Activated T-cell treated with anti-CD3 and anti-CD28 coated beads for 48 hours (primary cell): Measurements from ENCODE around the gene TTLL3.

ENCODE experiments used
- DNase-seq: peaks from one replicate; pipeline ENCODE4 v3.0.0-alpha.2; 2020; ENCODE audit warnings: low read depth

The TTLL3 gene

DNA sequence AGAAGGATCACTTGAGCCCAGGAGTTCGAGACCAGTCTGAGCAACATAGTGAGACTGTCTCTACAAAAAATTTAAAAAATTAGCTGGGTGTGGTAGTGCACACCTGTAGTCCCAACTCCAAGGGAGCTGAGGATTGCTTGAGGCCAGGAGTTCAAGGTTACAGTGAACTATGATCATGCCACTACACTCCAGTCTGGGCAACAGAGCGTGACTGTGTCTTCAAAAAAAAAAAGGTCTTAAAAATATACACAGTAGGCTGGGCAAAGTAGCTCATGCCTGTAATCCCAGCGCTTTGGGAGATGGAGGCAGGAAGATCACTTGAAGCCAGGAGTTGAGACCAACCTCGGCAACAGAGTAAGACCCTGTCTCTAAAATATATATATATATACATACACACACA lies 29.2 kb upstream of the TTLL3 start:
- DNase-seq: no peak

DNA sequence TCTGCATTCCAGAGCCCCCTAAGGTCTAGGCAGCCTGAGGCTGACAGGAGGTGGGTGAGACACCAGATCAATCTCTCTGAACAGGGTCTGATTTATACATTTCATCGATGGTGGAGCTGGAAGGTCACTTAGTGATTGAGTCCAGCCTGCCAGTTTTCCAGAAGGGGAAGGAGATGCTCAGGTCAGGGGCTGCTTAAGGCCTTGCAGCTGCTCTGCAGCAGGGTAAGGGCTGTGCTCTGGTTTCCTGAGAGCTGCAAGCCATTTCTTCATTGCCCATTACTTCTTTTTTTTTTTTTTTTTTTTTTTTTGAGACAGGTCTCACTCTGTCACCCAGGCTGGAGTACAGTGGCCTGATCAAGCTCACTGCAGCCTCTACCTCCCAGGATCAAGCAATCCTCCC lies 28.5 kb upstream of the TTLL3 start:
- DNase-seq: no peak

DNA sequence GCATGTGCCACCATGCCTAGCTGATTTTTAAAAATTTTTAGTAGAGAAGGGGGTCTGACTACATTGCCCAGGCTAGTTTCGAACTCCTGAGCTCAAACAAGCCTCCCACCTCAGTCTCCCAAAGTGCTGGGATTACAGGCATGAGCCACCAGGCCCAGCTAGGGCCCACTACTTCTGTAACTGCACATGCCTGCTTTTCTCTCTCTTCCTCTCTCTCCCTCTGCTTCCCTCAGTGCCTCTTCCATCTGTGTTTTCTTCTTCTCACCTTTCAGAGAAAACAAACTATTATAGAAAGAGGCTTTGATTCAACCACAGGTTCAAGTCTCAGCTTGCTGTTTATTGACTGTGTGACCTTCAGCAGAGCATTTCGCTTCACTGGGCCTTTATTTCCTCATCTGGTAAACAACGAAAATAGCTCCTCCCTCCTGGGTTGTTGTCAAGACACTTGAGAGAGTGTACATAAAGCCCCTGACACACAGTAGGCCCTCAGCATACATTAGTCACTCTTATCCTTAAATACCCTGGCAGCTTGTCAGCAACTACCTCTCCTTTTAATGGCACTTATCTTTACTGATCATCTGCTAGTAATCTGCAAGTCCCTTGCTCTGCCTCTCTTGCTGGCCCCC lies 28.0 kb upstream of the TTLL3 start:
- DNase-seq: no peak

DNA sequence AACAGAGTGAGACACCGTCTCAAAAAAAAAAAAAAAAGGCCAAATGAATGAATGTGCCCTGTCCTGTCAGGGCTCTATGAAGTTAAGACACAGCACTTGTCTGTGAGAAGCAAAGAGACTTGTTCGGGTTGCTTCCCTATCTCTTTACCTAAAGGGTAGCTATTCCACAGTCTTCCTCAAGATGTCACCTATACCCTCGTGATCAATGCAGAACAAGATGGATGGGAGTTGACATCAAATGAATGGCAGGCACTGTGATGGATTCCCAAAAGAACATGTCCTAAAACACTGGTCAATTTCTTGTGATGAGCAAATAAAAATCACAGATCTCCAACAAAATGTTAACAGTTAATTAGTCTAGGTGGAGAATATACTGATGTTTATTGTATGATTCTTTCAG lies 27.3 kb upstream of the TTLL3 start:
- DNase-seq: no peak

DNA sequence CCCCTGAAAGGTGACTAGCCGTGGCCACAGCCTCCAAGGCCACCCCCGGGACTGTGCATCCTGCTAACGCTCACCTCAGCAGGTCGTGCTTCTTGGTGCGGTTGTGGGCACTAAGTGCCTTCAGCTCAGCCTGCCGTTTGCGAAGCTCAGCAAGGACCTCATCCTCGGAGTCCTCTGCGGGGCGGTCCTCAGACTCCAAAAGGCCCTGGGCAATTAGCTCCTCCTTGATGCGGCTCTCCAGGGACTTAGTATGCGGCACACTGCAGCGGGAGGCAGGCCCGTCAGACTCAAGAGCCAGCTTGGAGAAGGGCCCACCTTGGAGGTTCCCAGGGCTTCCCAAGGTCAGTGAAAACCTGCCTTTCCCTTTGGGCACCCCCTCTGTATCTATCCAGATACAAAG lies 26.1 kb upstream of the TTLL3 start:
- DNase-seq: no peak

DNA sequence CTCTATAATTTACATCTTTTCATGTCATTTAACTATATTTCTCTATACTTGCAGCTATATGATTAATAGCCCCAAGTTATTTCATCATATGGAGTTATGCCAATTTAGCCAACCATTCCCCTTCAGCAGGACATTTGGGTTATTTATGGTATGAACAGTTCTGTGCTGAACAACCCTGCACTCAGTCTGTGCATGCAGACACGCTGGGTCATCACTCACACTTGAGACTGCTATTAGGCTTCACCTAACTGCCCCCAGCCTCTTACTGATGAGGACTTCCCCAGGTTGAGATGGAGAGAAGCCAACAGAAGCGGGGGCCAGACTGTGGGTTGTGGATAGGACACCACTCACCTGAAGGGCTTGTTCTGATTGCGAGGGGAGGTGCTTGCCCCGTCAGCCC lies 25.1 kb upstream of the TTLL3 start:
- no peak for DNase-seq

DNA sequence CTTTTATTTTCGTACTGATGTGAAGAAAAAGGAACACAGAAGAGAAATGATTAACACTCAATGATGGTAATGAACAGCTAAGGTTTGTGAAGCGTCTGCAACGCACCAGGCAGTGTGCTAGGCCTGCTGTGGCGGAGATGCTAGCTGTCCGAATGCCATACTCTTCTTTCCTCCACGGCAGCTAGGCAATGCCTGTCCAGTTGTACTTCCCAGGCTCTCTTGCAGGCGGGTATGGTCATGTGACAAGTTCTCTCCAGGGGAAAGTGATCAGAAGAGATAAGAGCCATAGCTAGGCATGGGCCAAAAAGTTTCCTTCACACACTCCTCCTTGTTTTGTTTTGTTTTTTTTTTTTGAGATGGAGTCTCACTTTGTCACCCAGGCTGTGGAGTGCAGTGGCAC lies 24.5 kb upstream of the TTLL3 start:
- no peak for DNase-seq

DNA sequence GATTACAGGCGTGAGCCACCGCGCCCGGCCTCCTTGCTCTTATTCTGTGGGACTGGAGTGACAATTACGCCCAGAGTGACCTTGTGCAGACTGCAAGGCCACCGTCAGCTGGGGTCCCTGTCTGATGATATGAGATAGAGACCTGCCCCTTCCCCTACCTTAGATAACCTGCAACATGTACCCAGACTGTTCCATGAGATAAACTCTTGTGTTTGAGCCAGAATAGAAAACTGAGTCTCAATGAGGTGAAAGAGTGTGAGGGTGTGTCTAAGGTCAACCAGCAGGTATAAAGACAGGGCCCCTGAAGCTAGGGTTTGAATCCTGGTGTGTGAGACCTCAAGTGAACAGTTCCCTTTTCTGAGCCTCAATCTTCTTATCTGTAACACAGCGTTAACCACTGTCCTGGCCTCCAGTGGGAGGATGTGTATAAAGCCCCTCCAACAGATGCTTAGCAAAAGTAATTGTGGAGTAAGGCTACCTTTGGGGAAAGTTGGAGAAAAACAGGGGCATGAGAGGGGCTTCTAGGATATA lies 23.8 kb upstream of the TTLL3 start:
- no peak for DNase-seq

DNA sequence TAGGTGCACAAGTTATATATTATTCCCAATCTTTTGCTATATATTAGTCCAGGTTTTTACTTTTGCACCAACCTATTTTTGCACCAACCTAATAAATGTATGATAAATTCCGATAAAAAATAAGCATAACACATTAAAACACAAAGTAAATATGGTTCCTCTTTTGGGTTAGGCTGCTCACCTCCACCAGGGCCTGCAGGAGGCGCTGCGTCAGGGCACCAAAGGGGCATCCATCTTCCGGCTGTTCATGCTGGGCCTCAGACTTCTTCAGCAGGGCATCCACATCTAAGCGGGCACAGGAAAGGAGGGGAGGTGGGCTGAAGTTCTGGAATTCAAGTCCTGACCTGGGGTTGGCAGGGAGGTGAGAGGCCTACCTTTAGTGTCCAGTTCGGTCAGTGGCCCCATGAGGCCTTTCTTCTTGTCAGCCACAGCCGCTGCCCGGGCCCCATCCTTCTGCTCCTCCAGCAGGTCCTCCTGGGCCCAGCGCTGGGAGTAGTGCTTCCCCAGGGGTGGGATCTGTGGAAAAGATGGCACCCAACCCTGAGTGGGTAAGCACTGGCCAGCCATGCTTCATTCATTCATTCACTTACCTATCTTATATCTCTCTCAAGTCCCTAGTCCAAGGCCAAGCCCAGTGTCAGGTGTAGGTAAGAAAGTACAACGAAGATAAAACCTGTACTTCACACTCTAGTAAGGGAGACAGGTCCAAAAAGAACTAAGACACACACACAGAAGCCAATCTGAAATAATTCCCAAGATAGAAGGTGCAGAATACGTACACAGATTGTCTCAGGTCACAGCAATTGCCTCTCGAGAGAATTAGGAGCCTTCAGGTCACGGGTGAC lies 23.0 kb upstream of the TTLL3 start:
- no peak for DNase-seq

DNA sequence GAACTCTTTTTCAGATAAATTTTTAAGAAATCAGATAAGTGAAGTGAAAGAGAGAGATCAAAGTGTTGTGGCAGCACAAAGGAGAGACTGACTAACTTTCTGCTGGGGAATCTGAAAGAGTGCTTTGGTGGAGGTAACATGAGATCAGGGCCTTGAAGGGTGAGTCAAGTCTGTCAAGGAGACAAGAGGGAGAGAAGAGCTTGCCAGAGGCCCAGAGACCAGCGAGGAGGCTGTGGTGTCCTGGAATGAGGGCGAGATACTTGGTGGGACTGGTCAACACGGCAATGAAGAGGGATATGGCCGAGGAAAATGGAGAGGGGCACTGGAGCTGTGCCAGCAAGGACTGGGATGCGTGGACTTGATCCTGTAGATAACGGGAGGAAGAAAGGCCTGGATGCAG lies 22.3 kb upstream of the TTLL3 start:
- DNase-seq: peak; percentile 33

DNA sequence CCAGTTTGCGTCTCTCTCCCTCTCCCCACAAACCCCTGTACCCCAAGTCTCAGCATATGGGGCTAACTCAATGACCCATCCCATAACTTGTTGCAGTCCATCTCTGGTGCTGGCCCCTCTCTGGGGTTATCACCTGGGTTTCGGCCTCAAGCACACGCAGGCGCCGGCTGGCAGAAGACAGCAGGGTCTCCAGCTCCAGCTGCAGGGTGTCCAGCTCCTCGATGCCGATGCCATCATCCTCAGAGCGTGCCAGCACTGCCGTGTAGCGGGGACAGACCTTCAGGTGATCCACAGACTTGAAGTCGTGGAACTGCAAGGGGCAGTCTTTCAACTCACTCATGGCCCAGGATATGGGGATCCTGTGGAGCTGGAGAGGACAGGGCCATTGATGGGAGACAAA lies 18.9 kb upstream of the TTLL3 start:
- no peak for DNase-seq

DNA sequence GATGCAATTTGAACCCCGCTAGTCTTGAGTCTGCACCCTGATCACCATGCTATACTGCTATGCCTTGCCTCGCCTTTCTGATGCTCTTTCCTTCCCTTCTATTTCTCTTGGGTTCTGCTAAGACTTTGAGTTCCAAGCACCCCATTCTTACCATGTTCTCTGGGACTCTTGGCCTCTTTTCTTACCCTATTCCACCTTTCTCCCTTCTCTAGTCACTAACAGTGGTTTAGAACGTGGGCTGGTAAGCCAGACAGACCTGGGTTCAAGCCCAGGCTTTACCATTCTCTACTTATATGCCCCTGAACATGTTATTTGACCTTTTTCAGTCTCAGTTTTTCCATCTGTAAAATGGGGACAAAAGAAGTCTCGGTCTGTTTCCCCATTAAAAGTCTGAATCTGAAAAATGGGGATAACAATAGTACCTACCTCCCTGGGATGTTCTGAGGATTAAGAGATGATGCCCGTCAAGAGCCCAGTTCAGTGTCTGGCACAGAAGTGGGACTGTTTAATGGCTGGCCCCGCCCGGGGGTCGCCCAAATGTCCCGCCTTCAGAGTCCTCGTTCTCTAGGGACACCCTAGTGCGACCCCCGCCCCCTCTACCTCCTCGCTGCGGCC lies 18.2 kb upstream of the TTLL3 start:
- no peak for DNase-seq

DNA sequence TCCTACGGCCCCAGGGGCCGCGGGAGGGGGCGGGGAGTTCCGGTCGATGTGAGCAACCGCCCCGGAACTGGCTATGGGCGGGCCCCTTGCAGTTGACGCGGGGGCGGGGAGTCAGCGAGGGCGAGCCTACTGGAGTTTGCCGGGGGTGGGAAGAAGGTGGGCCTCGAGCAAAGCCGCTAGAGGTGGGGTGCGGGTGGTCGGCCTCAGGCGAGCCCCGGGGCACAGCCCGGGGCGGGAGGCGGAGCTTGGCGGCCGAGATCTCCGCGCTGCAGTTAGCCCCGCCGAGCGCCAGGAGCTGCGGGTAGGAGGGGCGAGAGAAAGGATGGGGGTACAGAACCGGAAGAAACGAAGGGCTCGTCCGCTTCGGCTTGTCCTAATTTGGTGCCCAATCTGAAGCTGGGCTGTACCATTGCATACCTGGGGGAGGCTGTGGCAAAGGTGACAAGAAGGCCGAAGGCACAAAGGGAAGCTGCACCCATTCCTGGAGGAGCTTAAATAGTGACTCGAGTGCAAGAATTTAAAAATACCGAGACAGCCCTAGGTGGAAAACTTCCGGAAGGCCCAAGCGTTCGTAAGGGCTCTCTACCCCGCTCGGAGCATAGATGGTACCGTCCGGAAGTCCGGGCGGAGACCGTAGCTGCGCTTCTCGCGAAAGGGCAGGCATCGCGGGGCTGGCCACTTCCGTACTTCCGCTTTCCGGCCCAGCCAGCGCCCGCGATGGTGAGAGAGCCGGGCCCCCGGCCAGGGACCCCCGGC lies 17.5 kb upstream of the TTLL3 start, which contains the start of the genes ARPC4 and TADA3:
TSS of gene ARPC4 (plus strand) at position 678 of the 756 bp plus-strand sequence. CDS start at position 718, 40 bp downstream.
TSS of gene TADA3 (minus strand) at position 69 of the 756 bp plus-strand sequence. CDS start 1,007 bp downstream, outside the sequence.
- peak; percentile 87 for DNase-seq

DNA sequence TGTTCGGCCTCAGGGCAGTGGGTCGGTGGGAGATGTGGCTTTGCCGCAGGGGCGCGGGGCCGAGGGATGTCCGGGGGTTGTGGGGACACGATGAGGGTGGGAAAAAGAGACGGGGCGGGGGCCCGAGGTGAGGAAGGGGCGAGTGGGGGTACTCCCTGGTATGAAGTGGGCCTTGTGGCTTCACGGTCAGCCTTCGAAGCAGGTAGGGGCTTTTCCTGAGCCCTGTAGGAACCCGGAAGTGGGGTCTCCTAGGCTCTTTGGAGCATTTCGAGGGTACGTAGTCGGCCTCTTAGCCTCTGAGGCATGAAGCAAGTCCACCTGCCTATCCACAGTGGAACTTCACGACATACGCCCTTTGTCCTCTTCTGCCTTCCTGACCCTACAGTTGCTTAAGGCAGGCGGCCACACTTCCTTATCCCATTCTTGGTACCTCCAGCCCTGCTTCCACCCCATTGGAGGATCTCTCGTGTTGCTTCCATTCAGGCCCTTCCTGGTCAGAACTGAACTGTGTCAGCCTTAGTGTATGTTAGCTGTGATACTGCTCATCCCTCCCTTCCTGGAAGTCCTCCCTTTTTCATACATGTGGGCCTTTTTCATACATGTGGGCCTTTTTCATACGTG lies 16.8 kb upstream of the TTLL3 start:
- no peak for DNase-seq

DNA sequence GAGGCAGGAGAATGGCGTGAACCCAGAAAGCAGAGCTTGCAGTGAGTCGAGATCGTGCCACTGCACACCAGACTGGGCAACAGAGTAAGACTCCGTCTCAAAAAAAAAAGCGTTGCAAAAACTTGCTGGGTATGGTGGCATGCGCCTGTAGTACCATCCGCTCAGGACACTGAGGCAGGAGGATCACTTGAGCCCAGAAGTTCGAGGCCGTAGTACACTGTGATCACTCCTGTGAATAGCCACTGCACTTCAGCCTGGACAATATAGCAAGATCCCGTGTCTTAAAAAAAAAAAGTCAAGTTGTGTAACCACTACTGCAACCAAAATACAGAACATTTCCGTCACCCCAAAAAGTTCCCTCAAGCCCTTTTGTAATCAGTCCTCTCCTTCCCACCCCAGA lies 15.7 kb upstream of the TTLL3 start:
- DNase-seq: no peak

DNA sequence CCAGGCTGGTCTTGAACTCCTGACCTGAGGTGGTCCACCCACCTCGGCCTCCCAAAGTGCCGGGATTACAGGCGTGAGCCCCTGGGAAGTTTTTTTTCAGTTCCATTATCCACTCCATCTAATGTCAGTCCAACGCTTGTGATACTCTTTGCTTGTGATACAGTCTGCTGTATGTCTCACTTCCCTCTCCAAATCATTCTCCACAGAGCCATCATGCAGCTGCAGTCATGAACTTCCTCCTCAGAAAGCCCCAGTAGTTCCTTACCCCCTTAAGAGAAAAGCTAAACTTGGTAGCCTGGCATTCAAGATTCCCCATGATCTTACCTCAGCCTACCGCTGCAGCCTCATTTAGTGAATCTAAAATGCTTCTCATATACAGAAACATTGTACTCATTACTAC lies 14.9 kb upstream of the TTLL3 start:
- no peak for DNase-seq

DNA sequence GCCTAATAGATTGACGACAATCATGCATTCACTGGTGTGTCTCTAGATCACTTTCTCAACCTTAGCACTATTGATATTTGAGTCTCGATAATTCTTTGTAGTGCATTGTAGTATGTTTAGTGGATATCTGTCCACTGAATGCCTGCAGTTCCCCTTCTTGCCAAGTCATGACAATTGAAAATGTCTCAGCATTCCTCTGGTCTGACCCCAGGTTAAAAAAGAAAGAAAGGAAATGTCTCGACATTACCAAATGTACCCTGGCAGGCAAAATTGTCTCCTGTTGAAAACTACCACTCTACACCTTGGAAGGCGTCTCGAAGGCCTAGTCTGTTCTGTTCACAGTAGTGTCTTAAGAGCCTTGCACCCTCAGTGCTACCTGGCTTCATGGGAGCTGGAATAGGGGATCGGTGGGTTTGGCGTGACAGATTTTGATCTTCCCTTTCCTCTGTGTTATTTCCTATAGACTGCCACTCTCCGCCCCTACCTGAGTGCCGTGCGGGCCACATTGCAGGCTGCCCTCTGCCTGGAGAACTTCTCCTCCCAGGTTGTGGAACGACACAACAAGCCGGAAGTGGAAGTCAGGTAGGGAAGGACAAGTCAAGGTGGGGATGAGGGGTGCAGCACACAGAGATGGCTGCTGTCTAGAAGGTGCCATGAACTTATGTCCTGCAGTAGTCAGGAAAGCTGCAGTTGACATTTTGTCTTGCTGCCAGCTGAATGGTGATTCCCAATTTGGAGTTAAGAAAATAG lies 12.7 kb upstream of the TTLL3 start:
- no peak for DNase-seq

DNA sequence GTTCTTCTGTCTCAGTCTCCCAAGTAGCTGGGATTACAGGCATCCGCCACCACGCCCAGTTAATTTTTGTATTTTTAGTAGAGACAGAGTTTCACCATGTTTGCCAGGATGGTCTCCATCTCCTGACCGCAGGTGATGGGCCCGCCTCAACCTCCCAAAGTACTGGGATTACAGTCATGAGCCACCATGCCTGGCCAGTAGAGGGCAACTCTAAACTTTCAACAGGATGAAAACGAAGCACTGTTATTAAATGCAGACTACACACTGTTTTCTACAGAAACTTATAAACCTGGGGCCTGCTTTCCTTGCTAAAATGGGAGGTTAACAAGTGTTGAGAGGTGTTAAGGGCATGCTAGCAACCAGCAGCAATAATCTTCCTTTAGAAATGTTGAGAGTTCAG lies 9.5 kb upstream of the TTLL3 start:
- DNase-seq: no peak

DNA sequence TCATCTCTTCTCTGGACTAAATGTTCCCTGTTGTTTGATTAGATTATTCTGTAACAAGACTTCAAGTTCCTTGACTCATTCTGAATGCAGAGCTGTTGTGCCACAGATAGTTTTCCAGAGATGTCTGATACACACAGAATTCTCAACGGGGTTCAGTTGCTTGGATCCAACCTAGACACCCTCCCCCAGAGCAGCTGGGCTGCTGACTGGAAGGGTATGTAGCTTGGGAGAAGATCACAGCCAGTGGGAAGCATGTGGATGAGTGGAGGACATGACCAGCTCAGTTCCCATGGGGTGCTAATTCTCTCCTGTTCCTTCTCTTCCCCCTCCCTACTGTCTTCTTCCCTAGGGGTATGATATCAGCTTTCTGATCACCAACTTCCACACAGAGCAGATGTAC lies 6.6 kb upstream of the TTLL3 start:
- DNase-seq: no peak

DNA sequence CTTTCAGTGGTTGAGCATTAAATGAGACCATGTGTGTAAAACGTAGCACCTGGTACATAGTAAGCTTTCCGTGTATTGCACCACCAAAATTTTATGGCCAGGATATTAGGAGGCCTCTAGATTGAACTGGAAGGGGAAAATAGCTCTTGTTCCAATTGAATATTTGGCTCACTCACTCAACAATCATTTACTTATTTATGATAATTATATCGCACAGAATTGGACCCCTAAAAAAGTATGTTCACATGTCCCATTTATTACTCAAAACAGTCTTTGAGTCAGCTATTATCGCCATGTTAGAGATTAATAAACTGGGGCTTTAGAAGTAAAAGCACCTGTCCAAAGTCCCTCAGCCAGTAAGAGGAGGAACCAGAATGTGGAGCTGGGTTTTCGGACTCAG lies 5.1 kb upstream of the TTLL3 start:
- no peak for DNase-seq

DNA sequence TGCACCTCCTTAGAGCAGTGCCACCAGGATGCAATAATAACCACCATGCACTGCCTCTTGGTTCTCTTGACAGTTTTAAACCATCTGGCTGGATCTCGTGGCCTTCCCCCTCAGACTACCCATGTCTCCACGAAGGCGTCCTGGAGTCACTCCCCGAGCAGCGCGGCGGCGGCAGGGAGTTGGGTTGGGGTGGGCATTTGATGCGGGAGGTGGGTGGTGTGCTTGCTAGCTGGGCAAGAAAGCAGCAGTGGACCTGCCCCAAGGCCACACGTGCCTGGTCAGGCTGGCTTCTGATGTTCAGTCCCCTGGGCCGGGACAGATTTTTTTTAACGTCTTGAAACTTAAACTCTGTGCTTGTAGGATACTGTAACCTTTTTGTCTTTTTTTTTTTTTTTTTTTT lies 3.9 kb upstream of the TTLL3 start:
- DNase-seq: no peak
